ENCODE data around the gene TBC1D10A. TPM values are rescaled to one million over a fixed set of nuclear protein-coding genes. Genes with fewer than 3 reads are reported as not detected.
A peak's percentile ranks its signal among the peaks of the same experiment; 100 is the strongest.

The TBC1D10A gene
- total RNA-seq, 4 donors from 2014 or later: 46.8 to 63.9 (median 52.1) TPM

DNA sequence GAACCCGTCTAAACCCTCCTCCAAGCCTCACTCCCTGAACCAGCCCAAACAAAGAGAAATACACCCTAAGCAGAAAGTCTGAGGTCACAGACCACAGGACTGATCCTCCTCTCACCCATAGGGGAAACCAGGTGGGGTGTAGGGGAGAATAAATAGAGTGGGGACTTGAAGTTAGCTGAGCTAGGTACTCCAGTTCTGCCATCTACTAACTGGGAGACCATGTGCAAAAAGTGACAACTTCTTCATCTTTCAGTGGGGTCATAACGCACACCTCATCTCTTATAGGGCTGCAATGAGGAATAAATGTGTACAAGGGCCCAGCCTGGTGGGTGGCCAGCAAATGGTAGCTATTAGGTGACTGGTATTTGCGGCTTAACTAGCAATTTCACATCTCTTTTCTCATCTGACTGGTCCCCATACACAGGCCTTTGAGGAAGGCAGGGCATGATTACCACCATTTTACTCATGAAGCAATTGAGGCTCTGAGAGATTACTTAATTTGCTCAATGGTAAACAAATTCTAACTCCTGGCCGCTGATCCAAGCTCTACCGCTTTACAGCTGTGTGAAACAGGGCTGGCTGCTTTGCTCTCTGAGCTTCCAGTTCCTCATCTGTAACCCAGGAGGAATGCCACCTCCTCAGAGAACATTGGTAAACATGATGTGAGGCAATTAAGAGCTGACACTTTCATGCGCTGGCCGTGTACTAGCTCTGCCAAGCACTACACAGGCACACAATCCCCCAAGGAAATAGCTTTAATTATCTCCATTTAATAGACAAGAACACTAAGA, 16.6 kb downstream of the TBC1D10A start:
- no peak overlapping the region for H3K4me3 ChIP-seq
- DNase-seq (ENCODE audit: low spot score in 2 of 2): peak in 1 of 2 donors; percentile 67
- H3K9me3 ChIP-seq: no peaks in the 10 kb centered on the region
- TF ChIP-seq POLR2A (IDR thresholded peaks at IDR 0.05) (peak in 1 of 2 donors; percentile 11), EP300 (IDR thresholded peaks at IDR 0.05) (peak in 1 of 2 donors; percentile 66)
- TF ChIP-seq, protein P1, sequence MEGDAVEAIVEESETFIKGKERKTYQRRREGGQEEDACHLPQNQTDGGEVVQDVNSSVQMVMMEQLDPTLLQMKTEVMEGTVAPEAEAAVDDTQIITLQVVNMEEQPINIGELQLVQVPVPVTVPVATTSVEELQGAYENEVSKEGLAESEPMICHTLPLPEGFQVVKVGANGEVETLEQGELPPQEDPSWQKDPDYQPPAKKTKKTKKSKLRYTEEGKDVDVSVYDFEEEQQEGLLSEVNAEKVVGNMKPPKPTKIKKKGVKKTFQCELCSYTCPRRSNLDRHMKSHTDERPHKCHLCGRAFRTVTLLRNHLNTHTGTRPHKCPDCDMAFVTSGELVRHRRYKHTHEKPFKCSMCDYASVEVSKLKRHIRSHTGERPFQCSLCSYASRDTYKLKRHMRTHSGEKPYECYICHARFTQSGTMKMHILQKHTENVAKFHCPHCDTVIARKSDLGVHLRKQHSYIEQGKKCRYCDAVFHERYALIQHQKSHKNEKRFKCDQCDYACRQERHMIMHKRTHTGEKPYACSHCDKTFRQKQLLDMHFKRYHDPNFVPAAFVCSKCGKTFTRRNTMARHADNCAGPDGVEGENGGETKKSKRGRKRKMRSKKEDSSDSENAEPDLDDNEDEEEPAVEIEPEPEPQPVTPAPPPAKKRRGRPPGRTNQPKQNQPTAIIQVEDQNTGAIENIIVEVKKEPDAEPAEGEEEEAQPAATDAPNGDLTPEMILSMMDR (IDR thresholded peaks at IDR 0.05): no peak
- H3K27me3 ChIP-seq: no peaks in the 10 kb centered on the region
- H3K36me3 ChIP-seq: no peaks in the 10 kb centered on the region
- 66 to 68% methylated on average over 7 of the region's 7 CpGs for WGBS, 2 donors
- H3K4me1 ChIP-seq: peaks cover 0 to 97% (median 81%) of the 10 kb centered on the region in 4 donors
- H3K27ac ChIP-seq: peak overlapping the region in 3 of 4 donors; percentile 82 to 86 (median 85)

DNA sequence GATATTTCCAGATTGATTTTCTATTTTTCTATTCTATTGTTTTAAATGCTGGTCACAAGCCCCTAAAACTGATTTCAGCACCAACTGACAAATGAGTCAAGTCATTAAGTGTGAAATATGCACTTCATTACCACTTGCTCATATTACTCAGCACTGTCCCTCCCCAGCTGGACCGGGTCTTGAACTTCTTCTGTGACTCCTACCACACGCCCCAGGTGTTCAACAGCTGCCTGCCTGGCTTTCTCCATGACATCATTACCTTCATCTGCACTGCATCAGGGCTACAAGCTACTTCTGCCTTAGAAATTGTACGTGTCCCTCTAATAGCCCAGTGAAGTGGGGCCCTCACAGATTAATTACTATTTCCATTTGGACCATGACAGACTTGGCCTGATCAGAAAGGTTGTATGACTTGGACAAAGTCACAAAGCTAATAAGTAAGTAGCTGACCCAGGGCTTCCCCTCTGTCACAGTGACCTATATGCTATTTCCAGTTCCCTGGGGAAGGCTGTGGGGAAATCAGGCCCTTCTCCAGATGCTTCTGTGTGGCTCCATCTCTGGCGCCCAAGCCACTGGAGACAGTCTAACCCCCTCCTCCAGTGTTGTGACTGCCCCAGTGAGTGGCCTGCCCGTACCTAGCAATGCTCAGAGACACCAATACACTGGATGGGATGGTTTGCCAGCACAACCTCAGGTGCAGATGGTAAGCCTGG, 18.1 kb downstream of the TBC1D10A start:
- Histone ChIP-seq H3K4me1 (peaks cover 0 to 97% (median 86%) of the 10 kb centered on the region in 4 donors), H3K27ac (peak overlapping the region in 3 of 4 donors; percentile 82 to 86 (median 85)), H3K27me3 (no peaks in the 10 kb centered on the region), H3K36me3 (no peaks in the 10 kb centered on the region), H3K4me3 (no peak overlapping the region), H3K9me3 (no peaks in the 10 kb centered on the region)
- TF ChIP-seq EP300 (IDR thresholded peaks at IDR 0.05): no peak
- TF ChIP-seq, protein P1 (IDR thresholded peaks at IDR 0.05): no peak
- no peak for TF ChIP-seq POLR2A (IDR thresholded peaks at IDR 0.05)
- DNase-seq (ENCODE audit: low spot score in 2 of 2): no peak
- 66 to 75% methylated on average over 5 of the region's 5 CpGs for WGBS, 2 donors

DNA sequence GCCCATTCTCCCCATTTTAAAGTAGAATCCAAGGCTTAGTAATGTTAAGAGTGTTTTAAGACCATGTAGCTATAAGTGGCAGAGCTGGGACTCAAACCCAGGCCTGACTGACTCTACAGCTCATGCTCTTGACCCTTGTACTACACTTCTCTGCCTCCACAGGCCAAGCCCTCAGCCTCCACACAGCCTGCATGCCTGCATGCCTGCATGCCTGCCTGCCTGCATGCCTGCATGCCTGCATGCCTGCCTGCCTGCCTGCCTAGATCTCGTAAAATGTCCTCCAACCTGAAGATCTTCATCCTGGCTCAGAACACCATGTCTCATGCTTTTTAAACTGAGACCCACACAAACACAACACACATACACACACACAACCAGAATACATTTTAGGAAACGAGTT, 18.6 kb downstream of the TBC1D10A start:
- no peaks in the 10 kb centered on the region for H3K9me3 ChIP-seq
- no peaks in the 10 kb centered on the region for H3K36me3 ChIP-seq
- TF ChIP-seq EP300 (IDR thresholded peaks at IDR 0.05) (no peak), POLR2A (IDR thresholded peaks at IDR 0.05) (no peak)
- TF ChIP-seq, protein P1 (IDR thresholded peaks at IDR 0.05): no peak
- no peak overlapping the region for H3K4me3 ChIP-seq
- H3K4me1 ChIP-seq: peaks cover 0 to 100% (median 89%) of the 10 kb centered on the region in 4 donors
- H3K27ac ChIP-seq: peak overlapping the region in 2 of 4 donors; percentile 82 to 85
- no peak for DNase-seq (ENCODE audit: low spot score in 2 of 2)
- WGBS, 2 donors: 61 to 64% methylated on average over 2 of the region's 2 CpGs
- H3K27me3 ChIP-seq: no peaks in the 10 kb centered on the region

DNA sequence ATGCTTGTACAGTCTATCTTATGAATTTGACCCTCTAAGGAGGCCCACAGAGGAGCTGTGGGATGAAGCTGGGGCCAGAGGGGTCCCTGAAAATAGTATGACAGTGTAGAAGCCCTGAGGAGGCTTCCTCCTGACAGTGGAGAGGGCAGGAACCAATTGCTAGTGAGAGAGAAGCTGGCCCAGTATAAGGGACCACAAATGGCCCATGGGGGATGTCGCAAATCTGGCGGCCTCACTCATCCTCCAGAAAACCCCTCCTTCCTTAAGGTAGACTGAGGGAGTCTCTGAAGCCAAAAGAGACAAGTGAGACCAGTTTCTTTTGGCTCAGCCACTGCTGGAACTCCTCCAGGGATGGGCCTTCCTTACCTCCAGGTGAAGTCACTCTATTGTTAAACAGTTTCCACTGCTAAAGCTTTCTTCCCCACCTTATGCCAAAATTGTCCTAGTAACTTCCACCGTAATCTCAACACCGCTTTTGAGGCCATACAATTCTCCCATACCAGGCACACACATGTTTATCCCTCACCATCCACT, 19.6 kb downstream of the TBC1D10A start:
- WGBS, 2 donors: 56 to 59% methylated on average over 4 of the region's 4 CpGs
- TF ChIP-seq POLR2A (IDR thresholded peaks at IDR 0.05): no peak
- TF ChIP-seq EP300 (IDR thresholded peaks at IDR 0.05): no peak
- TF ChIP-seq, protein P1 (IDR thresholded peaks at IDR 0.05): no peak
- Histone ChIP-seq H3K9me3 (no peaks in the 10 kb centered on the region), H3K4me1 (peaks cover 0 to 100% (median 88%) of the 10 kb centered on the region in 4 donors), H3K4me3 (no peak overlapping the region), H3K27me3 (no peaks in the 10 kb centered on the region), H3K36me3 (peaks cover 0 to 7% (median 0%) of the 10 kb centered on the region in 3 donors), H3K27ac (peak overlapping the region in 3 of 4 donors; percentile 82 to 88 (median 83))
- no peak for DNase-seq (ENCODE audit: low spot score in 2 of 2)

All from tibial nerve (tissue), 4 donors.